SK-N-SH (cell line): ENCODE results near the gene NAV2.

Source experiments
- FOSL2 ChIP-seq: IDR thresholded peaks from 2 replicates; pipeline ENCODE4 v1.4.0; 2012; ENCODE audit warnings: low read depth, mild to moderate bottlenecking, moderate library complexity, borderline replicate concordance
- RAD21 ChIP-seq: IDR thresholded peaks from 2 replicates; pipeline ENCODE4 v1.6.1; 2012; ENCODE audit warnings: mild to moderate bottlenecking, low read length
- TF ChIP-seq, protein P1 (sequence below): fragments of 200-600 bp; sonication (generic); IDR thresholded peaks from 2 replicates; pipeline ENCODE4 v1.6.1; 2017; ENCODE audit warnings: antibody characterized with exemption, mild to moderate bottlenecking, moderate library complexity

DNA sequence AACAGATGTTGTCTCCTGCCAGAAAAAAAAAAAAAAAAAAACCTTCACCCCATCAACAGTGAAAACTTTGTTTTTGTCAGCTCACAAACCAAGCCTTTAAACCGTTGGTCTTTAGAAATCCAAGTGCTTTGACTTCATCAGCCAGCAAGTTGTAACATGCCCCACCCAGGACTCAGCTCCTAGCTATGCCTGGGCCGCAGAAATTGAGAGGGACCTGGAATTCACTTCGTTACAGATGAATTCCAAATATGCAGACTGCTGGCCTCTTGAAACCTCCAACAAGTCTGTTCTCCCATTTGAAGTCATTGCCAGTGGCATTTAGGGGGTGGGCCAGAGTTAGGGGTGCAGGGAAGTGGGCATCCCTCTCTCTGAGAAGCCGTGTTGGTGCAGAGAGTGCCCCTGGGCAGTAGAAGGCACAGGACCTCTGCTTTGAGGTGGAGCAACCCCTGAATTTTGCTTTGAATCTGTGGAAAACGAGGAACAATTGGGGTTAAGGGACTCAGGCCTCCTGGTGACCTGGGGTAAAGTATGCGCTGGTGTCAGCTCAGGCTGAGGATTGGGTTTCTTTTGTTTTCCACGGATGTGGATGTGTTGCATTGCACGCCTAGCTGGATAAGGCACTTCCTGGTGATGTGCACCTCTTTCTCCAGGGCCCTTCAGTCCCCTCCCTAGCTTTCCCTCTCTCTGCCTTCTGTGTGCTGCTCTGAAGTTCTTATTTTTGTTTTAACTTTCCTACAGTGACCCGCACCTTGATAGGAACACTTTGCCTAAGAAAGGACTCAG, 338.1 kb downstream of the NAV2 start:
- TF ChIP-seq RAD21 (no peak), FOSL2 (no peak)
- TF ChIP-seq, protein P1, sequence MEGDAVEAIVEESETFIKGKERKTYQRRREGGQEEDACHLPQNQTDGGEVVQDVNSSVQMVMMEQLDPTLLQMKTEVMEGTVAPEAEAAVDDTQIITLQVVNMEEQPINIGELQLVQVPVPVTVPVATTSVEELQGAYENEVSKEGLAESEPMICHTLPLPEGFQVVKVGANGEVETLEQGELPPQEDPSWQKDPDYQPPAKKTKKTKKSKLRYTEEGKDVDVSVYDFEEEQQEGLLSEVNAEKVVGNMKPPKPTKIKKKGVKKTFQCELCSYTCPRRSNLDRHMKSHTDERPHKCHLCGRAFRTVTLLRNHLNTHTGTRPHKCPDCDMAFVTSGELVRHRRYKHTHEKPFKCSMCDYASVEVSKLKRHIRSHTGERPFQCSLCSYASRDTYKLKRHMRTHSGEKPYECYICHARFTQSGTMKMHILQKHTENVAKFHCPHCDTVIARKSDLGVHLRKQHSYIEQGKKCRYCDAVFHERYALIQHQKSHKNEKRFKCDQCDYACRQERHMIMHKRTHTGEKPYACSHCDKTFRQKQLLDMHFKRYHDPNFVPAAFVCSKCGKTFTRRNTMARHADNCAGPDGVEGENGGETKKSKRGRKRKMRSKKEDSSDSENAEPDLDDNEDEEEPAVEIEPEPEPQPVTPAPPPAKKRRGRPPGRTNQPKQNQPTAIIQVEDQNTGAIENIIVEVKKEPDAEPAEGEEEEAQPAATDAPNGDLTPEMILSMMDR, result no peak
